Karpas-422 (cell line): ENCODE results near the gene RXRA. TPM values are rescaled to one million over a fixed set of nuclear protein-coding genes. Genes with fewer than 3 reads are reported as not detected.

Experiments
- DNase-seq: peaks from one replicate; pipeline ENCODE4 v3.0.0-alpha.2; 2015
- H2AFZ ChIP-seq: fragments of 200-600 bp; sonication (generic); 2 replicates; pipeline ENCODE4 v1.6.1; 2014; ENCODE audit warnings: antibody characterized with exemption, low read length, mixed read lengths
- H3K27ac ChIP-seq: fragments of 200-600 bp; sonication (generic); 2 replicates; pipeline ENCODE4 v1.5.1; 2014; ENCODE audit warnings: mild to moderate bottlenecking, low read length, moderate library complexity
- H3K27me3 ChIP-seq: fragments of 200-600 bp; sonication (generic); 2 replicates; pipeline ENCODE4 v1.6.1; 2014; ENCODE audit warnings: low read length, mixed read lengths
- H3K36me3 ChIP-seq: fragments of 200-600 bp; sonication (generic); 2 replicates; pipeline ENCODE4 v1.6.1; 2014; ENCODE audit warnings: low read length, mixed read lengths; ENCODE audit not compliant: insufficient read depth
- H3K4me1 ChIP-seq: fragments of 200-600 bp; sonication (generic); 2 replicates; pipeline ENCODE4 v1.6.1; 2014; ENCODE audit warnings: mild to moderate bottlenecking, low read length, mixed read lengths
- H3K4me2 ChIP-seq: fragments of 200-600 bp; sonication (generic); 2 replicates; pipeline ENCODE4 v1.6.1; 2014; ENCODE audit warnings: low read length, low read depth, mild to moderate bottlenecking; ENCODE audit not compliant: poor library complexity, severe bottlenecking
- H3K4me3 ChIP-seq: fragments of 200-600 bp; sonication (generic); 2 replicates; pipeline ENCODE4 v1.5.1; 2014; ENCODE audit warnings: mild to moderate bottlenecking, antibody characterized with exemption, low read length, mixed read lengths
- H3K79me2 ChIP-seq: fragments of 200-600 bp; sonication (generic); 2 replicates; pipeline ENCODE4 v1.6.1; 2014; ENCODE audit warnings: mild to moderate bottlenecking, low read length, mixed read lengths
- H3K9ac ChIP-seq: fragments of 200-600 bp; sonication (generic); 2 replicates; pipeline ENCODE4 v1.6.0; 2014; ENCODE audit warnings: low read length
- H3K9me2 ChIP-seq: fragments of 200-600 bp; sonication (generic), shearing (Covaris generic); replicated peaks from 2 replicates; pipeline ENCODE4 v1.6.0; 2014; ENCODE audit warnings: mild to moderate bottlenecking, low read length, moderate library complexity; ENCODE audit not compliant: insufficient read depth
- H3K9me3 ChIP-seq: fragments of 300-700, 200-600 bp; sonication (generic); 2 replicates; pipeline ENCODE4 v1.6.1; 2014; ENCODE audit warnings: low read length, mixed read lengths
- H4K20me1 ChIP-seq: fragments of 200-600 bp; sonication (generic); 2 replicates; pipeline ENCODE4 v1.6.1; 2014; ENCODE audit warnings: mild to moderate bottlenecking, antibody characterized with exemption, low read length, low read depth; ENCODE audit not compliant: insufficient read depth
- total RNA-seq: library from RNA; depleted of rRNA; stranded (reverse); fragments of >200 nt; shearing (Covaris generic); gene quantifications from 2 replicates; pipeline ENCODE4 v1.2.3, GENCODE V29; 2014; ENCODE audit warnings: low replicate concordance

Gene RXRA
- total RNA-seq, 1 experiment from 2014 or later: not detected

DNA sequence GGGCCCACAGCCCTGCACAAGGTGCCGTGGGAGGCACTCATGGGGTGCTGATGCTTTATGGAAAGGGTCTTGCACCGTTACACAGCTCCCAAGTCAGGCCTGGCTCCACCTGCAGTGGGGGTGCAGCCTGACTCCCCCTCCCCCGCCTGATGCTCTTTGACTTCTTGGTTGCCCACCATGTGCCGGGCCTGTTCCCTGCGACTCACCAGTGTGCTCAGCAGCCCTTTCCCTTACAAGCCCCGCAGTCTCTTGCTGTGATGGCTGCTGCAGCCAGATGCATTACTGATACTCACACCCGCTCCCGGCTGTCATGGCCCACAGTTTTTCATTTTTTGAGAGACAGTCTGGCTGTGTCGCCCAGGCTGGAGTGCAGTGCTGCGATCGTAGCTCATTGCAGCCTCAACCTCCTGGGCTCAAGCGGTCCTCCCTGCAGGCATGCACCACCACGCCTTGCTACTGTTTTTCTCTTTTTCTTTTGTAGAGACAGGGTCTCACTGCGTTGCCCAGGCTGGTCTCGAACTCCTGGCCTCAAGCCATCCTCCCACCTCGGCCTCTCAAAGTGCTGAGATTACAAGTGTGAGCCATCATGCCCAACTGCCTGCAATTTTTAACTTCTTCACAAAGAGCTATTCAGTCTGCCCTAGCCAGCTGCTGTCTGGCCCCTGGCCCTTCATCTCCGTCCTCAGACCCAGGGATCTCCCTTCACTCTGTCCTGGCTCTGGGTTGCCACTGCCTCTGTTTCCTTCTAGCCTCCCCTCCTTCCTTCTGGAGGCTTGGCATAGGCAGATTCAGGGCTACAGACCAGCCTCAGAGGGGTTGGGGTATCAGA is 109.5 kb downstream of the RXRA start:
- H3K4me1 ChIP-seq: no peaks in the 10 kb centered on the region
- H3K4me2 ChIP-seq: no peak overlapping the region
- H4K20me1 ChIP-seq: 0 out of 2 replicates have a peak, but pooled peaks cover 4% of the 10 kb centered on the region
- no peaks in the 10 kb centered on the region for H3K9me2 ChIP-seq
- no peaks in the 10 kb centered on the region for H3K9me3 ChIP-seq
- H3K79me2 ChIP-seq: no peaks in the 10 kb centered on the region
- no peak overlapping the region for H2AFZ ChIP-seq
- no peak overlapping the region for H3K9ac ChIP-seq
- no peaks in the 10 kb centered on the region for H3K27me3 ChIP-seq
- no peak overlapping the region for H3K4me3 ChIP-seq
- no peak overlapping the region for H3K27ac ChIP-seq
- H3K36me3 ChIP-seq: no peaks in the 10 kb centered on the region
- no peak for DNase-seq

DNA sequence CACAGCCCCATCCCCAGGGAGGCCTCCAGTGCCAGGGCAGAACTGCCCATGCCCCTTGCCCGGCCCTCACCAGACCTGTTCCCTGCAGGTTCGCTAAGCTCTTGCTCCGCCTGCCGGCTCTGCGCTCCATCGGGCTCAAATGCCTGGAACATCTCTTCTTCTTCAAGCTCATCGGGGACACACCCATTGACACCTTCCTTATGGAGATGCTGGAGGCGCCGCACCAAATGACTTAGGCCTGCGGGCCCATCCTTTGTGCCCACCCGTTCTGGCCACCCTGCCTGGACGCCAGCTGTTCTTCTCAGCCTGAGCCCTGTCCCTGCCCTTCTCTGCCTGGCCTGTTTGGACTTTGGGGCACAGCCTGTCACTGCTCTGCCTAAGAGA is 110.1 kb downstream of the RXRA start:
- H3K9ac ChIP-seq: no peak overlapping the region

DNA sequence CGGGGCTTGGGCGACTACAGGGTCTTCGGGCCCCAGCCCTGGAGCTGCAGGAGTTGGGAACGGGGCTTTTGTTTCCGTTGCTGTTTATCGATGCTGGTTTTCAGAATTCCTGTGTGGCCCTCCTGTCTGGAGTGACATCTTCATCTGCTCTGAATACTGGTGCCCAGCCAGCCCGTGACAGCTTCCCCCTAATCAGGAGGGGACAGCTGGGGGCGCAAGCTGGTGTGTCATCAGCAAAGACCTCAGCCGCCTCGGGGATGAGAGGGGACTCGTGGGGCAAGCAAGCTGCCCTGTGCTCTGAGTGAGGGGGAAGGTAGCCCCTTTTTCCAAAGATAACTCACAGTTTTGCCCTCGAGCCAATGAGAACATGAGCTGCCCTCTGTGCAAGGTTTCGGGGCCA is 110.7 kb downstream of the RXRA start:
- Histone ChIP-seq H3K9me3 (no peaks in the 10 kb centered on the region), H3K4me1 (no peaks in the 10 kb centered on the region), H3K9ac (no peak overlapping the region), H3K4me3 (no peak overlapping the region), H2AFZ (no peak overlapping the region), H4K20me1 (0 out of 2 replicates have a peak, but pooled peaks cover 4% of the 10 kb centered on the region), H3K36me3 (no peaks in the 10 kb centered on the region), H3K9me2 (no peaks in the 10 kb centered on the region), H3K79me2 (no peaks in the 10 kb centered on the region), H3K4me2 (no peak overlapping the region), H3K27ac (no peak overlapping the region), H3K27me3 (no peaks in the 10 kb centered on the region)
- no peak for DNase-seq

More for the DNA sequence above, 110.1 kb downstream of the RXRA start:
- Histone ChIP-seq H3K36me3 (no peaks in the 10 kb centered on the region), H3K27me3 (no peaks in the 10 kb centered on the region), H3K4me1 (no peaks in the 10 kb centered on the region), H3K9me3 (no peaks in the 10 kb centered on the region), H3K27ac (no peak overlapping the region), H3K79me2 (no peaks in the 10 kb centered on the region), H3K4me2 (no peak overlapping the region), H4K20me1 (0 out of 2 replicates have a peak, but pooled peaks cover 4% of the 10 kb centered on the region), H3K4me3 (no peak overlapping the region), H2AFZ (no peak overlapping the region), H3K9me2 (no peaks in the 10 kb centered on the region)
- DNase-seq: no peak

DNA sequence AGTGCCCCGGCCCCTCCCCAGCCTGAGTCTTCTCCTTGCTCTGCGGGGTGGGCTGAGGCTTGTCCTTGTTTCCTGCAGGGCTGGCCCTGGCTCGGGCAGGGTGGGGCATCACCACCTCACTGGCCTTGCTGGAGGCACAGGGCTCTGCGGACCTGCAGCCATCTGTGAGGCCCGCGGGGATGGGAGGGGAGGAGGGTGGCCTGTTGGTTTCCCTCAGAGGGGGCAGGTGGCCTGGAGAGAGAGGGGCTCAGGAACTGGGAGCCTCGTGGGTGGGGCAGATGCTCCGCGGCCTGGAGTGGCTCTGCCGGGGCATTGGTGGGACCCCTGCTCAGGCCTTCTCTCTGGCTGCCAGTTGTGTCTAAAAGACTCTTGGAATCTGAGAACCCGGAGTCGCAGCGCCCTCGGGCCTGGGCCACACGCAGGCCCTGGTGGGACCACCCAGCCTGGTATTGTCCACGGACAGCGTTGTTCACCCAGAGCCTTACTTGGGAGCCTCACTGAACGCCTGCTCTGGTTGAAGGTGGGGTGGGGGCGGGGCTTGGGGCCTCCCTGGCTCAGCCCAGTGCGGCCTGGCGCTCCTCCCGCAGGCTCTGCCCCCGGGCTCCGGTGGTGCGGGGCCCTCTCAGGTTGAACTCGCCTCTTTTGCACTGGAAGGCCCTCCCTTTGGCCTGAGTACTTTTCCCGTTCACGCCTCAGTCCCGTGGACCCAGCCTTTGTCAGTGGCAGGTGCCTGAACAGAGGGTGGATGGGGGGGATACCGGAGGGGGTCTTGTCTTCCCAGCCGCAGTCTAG is 111.3 kb downstream of the RXRA start:
- H3K27ac ChIP-seq: no peak overlapping the region
- no peak for DNase-seq
- no peaks in the 10 kb centered on the region for H3K36me3 ChIP-seq
- no peaks in the 10 kb centered on the region for H3K4me1 ChIP-seq
- no peaks in the 10 kb centered on the region for H3K9me3 ChIP-seq
- no peak overlapping the region for H2AFZ ChIP-seq
- H3K27me3 ChIP-seq: no peaks in the 10 kb centered on the region
- H3K79me2 ChIP-seq: no peaks in the 10 kb centered on the region
- no peak overlapping the region for H3K4me2 ChIP-seq
- H3K9ac ChIP-seq: no peak overlapping the region
- H3K9me2 ChIP-seq: no peaks in the 10 kb centered on the region
- H3K4me3 ChIP-seq: no peak overlapping the region
- H4K20me1 ChIP-seq: no peaks in the 10 kb centered on the region

DNA sequence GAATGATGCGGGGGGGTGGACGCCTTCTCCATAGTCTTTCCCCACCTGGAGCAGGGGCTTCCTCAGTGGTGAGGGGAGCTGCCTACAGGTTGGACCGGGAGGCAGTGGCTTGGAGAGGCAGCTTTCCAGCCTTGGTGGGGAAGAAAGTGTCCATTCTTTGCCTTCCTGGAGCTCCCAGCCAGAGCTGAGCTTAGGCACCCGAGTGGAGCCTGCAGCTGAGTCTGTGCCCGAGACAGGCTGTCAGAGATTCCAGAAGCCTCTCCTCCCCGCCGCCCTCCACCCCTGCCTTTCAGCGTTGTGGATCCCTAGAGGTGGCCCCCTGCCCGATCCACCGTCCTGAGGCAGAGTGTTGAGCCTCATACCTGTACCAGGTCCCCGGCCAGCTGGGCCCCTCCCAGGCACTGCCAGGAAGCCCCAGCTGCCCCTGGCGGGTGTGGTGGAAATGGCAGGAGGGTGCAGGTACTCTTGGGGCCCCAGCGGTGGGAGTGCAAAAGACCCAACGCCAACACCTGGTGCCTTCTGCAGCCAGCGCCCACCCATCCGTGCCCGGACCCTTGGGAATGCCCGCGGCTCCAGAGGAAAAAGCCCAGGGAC is 112.0 kb downstream of the RXRA start:
- no peaks in the 10 kb centered on the region for H4K20me1 ChIP-seq
- no peaks in the 10 kb centered on the region for H3K27me3 ChIP-seq
- H3K27ac ChIP-seq: no peak overlapping the region
- H3K4me2 ChIP-seq: no peak overlapping the region
- H3K9me2 ChIP-seq: no peaks in the 10 kb centered on the region
- no peak overlapping the region for H2AFZ ChIP-seq
- H3K9ac ChIP-seq: no peak overlapping the region
- no peak overlapping the region for H3K4me3 ChIP-seq
- H3K36me3 ChIP-seq: no peaks in the 10 kb centered on the region
- peak; percentile 49 for DNase-seq
- no peaks in the 10 kb centered on the region for H3K9me3 ChIP-seq
- H3K79me2 ChIP-seq: no peaks in the 10 kb centered on the region
- no peaks in the 10 kb centered on the region for H3K4me1 ChIP-seq

DNA sequence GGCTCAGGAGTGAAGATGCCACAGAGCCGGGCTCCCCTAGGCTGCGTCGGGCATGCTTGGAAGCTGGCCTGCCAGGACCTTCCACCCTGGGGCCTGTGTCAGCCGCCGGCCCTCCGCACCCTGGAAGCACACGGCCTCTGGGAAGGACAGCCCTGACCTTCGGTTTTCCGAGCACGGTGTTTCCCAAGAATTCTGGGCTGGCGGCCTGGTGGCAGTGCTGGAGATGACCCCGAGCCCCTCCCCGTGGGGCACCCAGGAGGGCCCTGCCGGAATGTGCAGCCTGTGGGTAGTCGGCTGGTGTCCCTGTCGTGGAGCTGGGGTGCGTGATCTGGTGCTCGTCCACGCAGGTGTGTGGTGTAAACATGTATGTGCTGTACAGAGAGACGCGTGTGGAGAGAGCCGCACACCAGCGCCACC is 113.1 kb downstream of the RXRA start:
- Histone ChIP-seq H3K27me3 (no peaks in the 10 kb centered on the region), H3K4me2 (no peak overlapping the region), H3K9me3 (no peaks in the 10 kb centered on the region), H3K9ac (no peak overlapping the region), H4K20me1 (no peaks in the 10 kb centered on the region), H3K4me3 (no peak overlapping the region), H3K9me2 (no peaks in the 10 kb centered on the region), H3K4me1 (no peaks in the 10 kb centered on the region), H3K36me3 (no peaks in the 10 kb centered on the region), H2AFZ (no peak overlapping the region), H3K79me2 (no peaks in the 10 kb centered on the region), H3K27ac (no peak overlapping the region)
- no peak for DNase-seq

DNA sequence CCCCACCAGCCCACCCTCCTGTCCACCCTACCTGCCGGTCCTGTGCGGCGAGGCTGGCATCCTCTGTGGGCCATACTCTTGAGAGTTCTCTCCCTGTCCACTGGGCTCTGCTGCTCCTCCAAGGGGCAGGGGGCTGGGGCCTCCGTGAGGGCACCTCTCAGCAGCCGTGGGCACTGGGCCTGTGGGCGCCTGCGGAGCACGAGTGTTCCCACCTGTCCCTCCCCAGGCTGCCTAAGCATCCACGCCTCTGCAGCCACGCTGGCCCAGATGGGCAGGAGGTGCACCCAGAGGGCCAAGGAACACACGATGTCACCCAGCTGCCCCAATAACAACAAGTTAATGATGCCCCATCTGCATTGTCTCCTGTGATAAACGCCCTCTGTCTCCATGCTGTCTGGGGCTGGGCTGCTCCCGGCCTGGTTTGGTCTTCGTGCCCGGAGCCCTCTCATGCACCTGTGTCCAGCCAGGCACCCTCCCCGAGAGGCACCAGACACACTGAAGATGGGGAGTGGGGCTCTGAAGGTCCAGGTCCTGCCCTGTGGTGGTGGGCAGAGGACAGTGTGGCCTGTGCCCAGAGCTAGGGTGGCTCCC is 114.5 kb downstream of the RXRA start:
- Histone ChIP-seq H3K4me2 (no peak overlapping the region), H3K4me1 (no peaks in the 10 kb centered on the region), H3K9ac (no peak overlapping the region), H3K27ac (no peak overlapping the region), H4K20me1 (no peaks in the 10 kb centered on the region), H3K9me2 (no peaks in the 10 kb centered on the region), H3K36me3 (no peaks in the 10 kb centered on the region), H3K4me3 (no peak overlapping the region), H3K27me3 (no peaks in the 10 kb centered on the region), H2AFZ (no peak overlapping the region), H3K79me2 (no peaks in the 10 kb centered on the region), H3K9me3 (no peaks in the 10 kb centered on the region)
- DNase-seq: no peak
